ENCODE results near the gene TMC4. TPM values are rescaled to one million over a fixed set of nuclear protein-coding genes. Genes with fewer than 3 reads are reported as not detected.

TMC4 gene
- total RNA-seq, 2 donors from 2014 or later, result 1.2 TPM; not detected in 1

- Mint-ChIP-seq H3K27ac (peak overlapping the region; percentile 30 to 65), H3K9me3 (no peaks in the 10 kb centered on the region), H3K4me1 (ENCODE audit: low read depth in 2 of 2) (peaks cover 44 to 60% of the 10 kb centered on the region in 2 donors), H3K4me3 (peak overlapping the region; percentile 94), H3K27me3 (no peaks in the 10 kb centered on the region), H3K36me3 (no peaks in the 10 kb centered on the region)
- ATAC-seq, result no peak
- DNase-seq (ENCODE audit: low spot score), result no peak
Measured at GRCh38 chr19:54162884-54163283, 10.1 kb downstream of the TMC4 start.

- H3K4me1 Mint-ChIP-seq (ENCODE audit: low read depth in 2 of 2), result peaks cover 44 to 60% of the 10 kb centered on the region in 2 donors
- peak; percentile 48 to 56 for ATAC-seq
- H3K27me3 Mint-ChIP-seq, result no peaks in the 10 kb centered on the region
- no peaks in the 10 kb centered on the region for H3K36me3 Mint-ChIP-seq
- H3K4me3 Mint-ChIP-seq, result peak overlapping the region; percentile 94
- no peaks in the 10 kb centered on the region for H3K9me3 Mint-ChIP-seq
- peak; percentile 82 for DNase-seq (ENCODE audit: low spot score)
- H3K27ac Mint-ChIP-seq, result peak overlapping the region; percentile 30 to 65
Measured at GRCh38 chr19:54162241-54162805, 10.6 kb downstream of the TMC4 start.

GRCh38 chr19:54160854-54161253 is 12.1 kb downstream of the TMC4 start:
- ATAC-seq (no peak), DNase-seq (ENCODE audit: low spot score) (no peak)
- Mint-ChIP-seq H3K4me3 (peak overlapping the region; percentile 94), H3K36me3 (peaks cover 6% of the 10 kb centered on the region), H3K9me3 (no peaks in the 10 kb centered on the region), H3K4me1 (ENCODE audit: low read depth in 2 of 2) (peaks cover 48 to 66% of the 10 kb centered on the region in 2 donors), H3K27ac (peak overlapping the region; percentile 95 to 97), H3K27me3 (no peaks in the 10 kb centered on the region)

GRCh38 chr19:54160182-54160811 is 12.7 kb downstream of the TMC4 start:
- no peak for ATAC-seq
- H3K4me3 Mint-ChIP-seq, result peak overlapping the region; percentile 94
- peaks cover 6% of the 10 kb centered on the region for H3K36me3 Mint-ChIP-seq
- H3K27me3 Mint-ChIP-seq, result no peaks in the 10 kb centered on the region
- no peaks in the 10 kb centered on the region for H3K9me3 Mint-ChIP-seq
- no peak for DNase-seq (ENCODE audit: low spot score)
- peak overlapping the region; percentile 95 to 97 for H3K27ac Mint-ChIP-seq
- peaks cover 48 to 60% of the 10 kb centered on the region in 2 donors for H3K4me1 Mint-ChIP-seq (ENCODE audit: low read depth in 2 of 2)

GRCh38 chr19:54159352-54160181 is 13.4 kb downstream of the TMC4 start, which contains the start of gene LENG1:
TSS of gene LENG1 (minus strand) at chr19:54159721. CDS start at chr19:54159695, 26 bp downstream.
- DNase-seq (ENCODE audit: low spot score) (peak; percentile 100), ATAC-seq (peak; percentile 95 to 96)
- no peaks in the 10 kb centered on the region for H3K9me3 Mint-ChIP-seq
- H3K4me3 Mint-ChIP-seq, result peak within 1 kb of the TSS; percentile 94
- no peaks in the 10 kb centered on the region for H3K27me3 Mint-ChIP-seq
- H3K36me3 Mint-ChIP-seq, result peaks cover 6% of the 10 kb centered on the region
- H3K27ac Mint-ChIP-seq, result peak within 1 kb of the TSS; percentile 95 to 97
- peaks cover 48 to 56% of the 10 kb centered on the region in 2 donors for H3K4me1 Mint-ChIP-seq (ENCODE audit: low read depth in 2 of 2)

- H3K27me3 Mint-ChIP-seq, result no peaks in the 10 kb centered on the region
- H3K4me3 Mint-ChIP-seq, result peak overlapping the region; percentile 94
- H3K36me3 Mint-ChIP-seq, result peaks cover 6% of the 10 kb centered on the region
- H3K4me1 Mint-ChIP-seq (ENCODE audit: low read depth in 2 of 2), result peaks cover 44 to 56% of the 10 kb centered on the region in 2 donors
- no peaks in the 10 kb centered on the region for H3K9me3 Mint-ChIP-seq
- DNase-seq (ENCODE audit: low spot score) (no peak), ATAC-seq (no peak)
- H3K27ac Mint-ChIP-seq, result peak overlapping the region; percentile 95 to 97
Measured at GRCh38 chr19:54158812-54159351, 14.1 kb downstream of the TMC4 start.

GRCh38 chr19:54156953-54157352 is 16.0 kb downstream of the TMC4 start:
- Mint-ChIP-seq H3K4me1 (ENCODE audit: low read depth in 2 of 2) (peaks cover 42 to 46% of the 10 kb centered on the region in 2 donors), H3K9me3 (no peaks in the 10 kb centered on the region), H3K27me3 (no peaks in the 10 kb centered on the region), H3K27ac (no peak overlapping the region), H3K4me3 (peak overlapping the region; percentile 47), H3K36me3 (peaks cover 6% of the 10 kb centered on the region)
- no peak for DNase-seq (ENCODE audit: low spot score)
- no peak for ATAC-seq

- H3K9me3 Mint-ChIP-seq, result no peaks in the 10 kb centered on the region
- no peak overlapping the region for H3K27ac Mint-ChIP-seq
- ATAC-seq (no peak), DNase-seq (ENCODE audit: low spot score) (no peak)
- H3K36me3 Mint-ChIP-seq, result peaks cover 6% of the 10 kb centered on the region
- H3K27me3 Mint-ChIP-seq, result no peaks in the 10 kb centered on the region
- H3K4me1 Mint-ChIP-seq (ENCODE audit: low read depth in 2 of 2), result peaks cover 42 to 46% of the 10 kb centered on the region in 2 donors
- no peak overlapping the region for H3K4me3 Mint-ChIP-seq
Measured at GRCh38 chr19:54156490-54156889, 16.5 kb downstream of the TMC4 start.

- Mint-ChIP-seq H3K36me3 (peaks cover 6% of the 10 kb centered on the region), H3K27me3 (no peaks in the 10 kb centered on the region)
Measured at GRCh38 chr19:54155694-54156093, 17.3 kb downstream of the TMC4 start.

GRCh38 chr19:54154603-54155345 is 18.2 kb downstream of the TMC4 start:
- H3K4me1 Mint-ChIP-seq (ENCODE audit: low read depth in 2 of 2), result peaks cover 36 to 39% of the 10 kb centered on the region in 2 donors
- DNase-seq (ENCODE audit: low spot score), result no peak
- peaks cover 9% of the 10 kb centered on the region for H3K36me3 Mint-ChIP-seq
- peak overlapping the region; percentile 39 to 77 for H3K27ac Mint-ChIP-seq
- no peaks in the 10 kb centered on the region for H3K27me3 Mint-ChIP-seq
- H3K4me3 Mint-ChIP-seq, result no peak overlapping the region
- H3K9me3 Mint-ChIP-seq, result no peaks in the 10 kb centered on the region
- ATAC-seq, result no peak

More at GRCh38 chr19:54155694-54156093, 17.3 kb downstream of the TMC4 start:
- Mint-ChIP-seq H3K4me3 (no peak overlapping the region), H3K9me3 (no peaks in the 10 kb centered on the region), H3K27ac (no peak overlapping the region), H3K4me1 (ENCODE audit: low read depth in 2 of 2) (peaks cover 40 to 42% of the 10 kb centered on the region in 2 donors)
- ATAC-seq (no peak), DNase-seq (ENCODE audit: low spot score) (no peak)

GRCh38 chr19:54153731-54154326 is 19.1 kb downstream of the TMC4 start:
- peaks cover 29 to 36% of the 10 kb centered on the region in 2 donors for H3K4me1 Mint-ChIP-seq (ENCODE audit: low read depth in 2 of 2)
- no peaks in the 10 kb centered on the region for H3K9me3 Mint-ChIP-seq
- H3K36me3 Mint-ChIP-seq, result peaks cover 12% of the 10 kb centered on the region
- no peaks in the 10 kb centered on the region for H3K27me3 Mint-ChIP-seq
- ATAC-seq (no peak), DNase-seq (ENCODE audit: low spot score) (no peak)
- no peak overlapping the region for H3K4me3 Mint-ChIP-seq
- H3K27ac Mint-ChIP-seq, result peak overlapping the region; percentile 39 to 49

GRCh38 chr19:54152878-54153524 is 20.0 kb downstream of the TMC4 start:
- ATAC-seq (no peak), DNase-seq (ENCODE audit: low spot score) (no peak)
- Mint-ChIP-seq H3K36me3 (peaks cover 12% of the 10 kb centered on the region), H3K9me3 (no peaks in the 10 kb centered on the region), H3K4me1 (ENCODE audit: low read depth in 2 of 2) (peaks cover 20 to 30% of the 10 kb centered on the region in 2 donors), H3K4me3 (no peak overlapping the region), H3K27ac (peak overlapping the region in 1 of 2 donors; percentile 49), H3K27me3 (no peaks in the 10 kb centered on the region)
